HCT116 (cell line): ENCODE results near the gene ST3GAL3. TPM values are rescaled to one million over a fixed set of nuclear protein-coding genes. Genes with fewer than 3 reads are reported as not detected.

Source experiments
- ATAC-seq: fragments of 200-7000 bp; cut with Tn5 transposase; 2 replicates; pipeline ENCODE4 v1.9.1; 2020; ENCODE audit warnings: mild to moderate bottlenecking, moderate library complexity
- BruUV-seq: library from RNA; stranded (reverse); fragments of 400-500 nt; replicated peaks from 2 replicates; lab custom pipeline; 2021; lab: Mats Ljungman, UMichigan
- CTCF ChIA-PET: fragments of 300-600 bp; sonication (Branson Sonifier 250); formaldehyde crosslinking; loops from one replicate; lab custom pipeline; 2021; ENCODE audit warnings: antibody characterized with exemption; lab: Charles Lee
- POLR2A ChIA-PET: fragments of 300-600, 350-600 bp; sonication (Branson Sonifier 250); formaldehyde crosslinking; loops from one replicate; lab custom pipeline; 2021; ENCODE audit warnings: antibody characterized with exemption; lab: Charles Lee
- RAD21 ChIA-PET, 2 experiments: fragments of 300-600 bp; sonication (Branson Sonifier 250); formaldehyde crosslinking; loops; one replicate each; lab custom pipeline; 2023; ENCODE audit warnings: low total read pairs in 2 of 2; ENCODE audit not compliant: uncharacterized antibody in 2 of 2, unreplicated experiment in 2 of 2, low non-redundant PET in 1 of 2; lab: Charles Lee
- DNase-seq: peaks from one replicate; pipeline ENCODE4 v3.0.0-alpha.2; 2010; ENCODE audit warnings: low read depth, low spot score
- H2AFZ ChIP-seq: fragments of 200-600 bp; shearing (Covaris generic), sonication (generic); 2 replicates; pipeline ENCODE4 v1.6.1; 2017; ENCODE audit warnings: low read depth, mixed run types, mixed read lengths, antibody characterized with exemption, low read length; ENCODE audit not compliant: poor library complexity, severe bottlenecking
- H3K27ac ChIP-seq: 2 replicates; pipeline ENCODE4 v1.5.1; 2012; ENCODE audit warnings: low read depth, low read length
- H3K27me3 ChIP-seq: fragments of 200-600 bp; sonication (generic); 2 replicates; pipeline ENCODE4 v1.6.1; 2016; ENCODE audit warnings: mixed run types, low read length, mixed read lengths; ENCODE audit not compliant: insufficient read depth
- H3K36me3 ChIP-seq, 2 experiments: fragments of 200-500 bp in 1 of 2; fragments of 200-600 bp in 1 of 2; sonication (Bioruptor generic) in 1 of 2; sonication (generic) in 1 of 2; 2 replicates each; pipeline versions ENCODE4 v1.5.1 to v1.6.1; 2014 to 2016; ENCODE audit warnings: low read length in 2 of 2, inconsistent platforms in 1 of 2, mixed read lengths in 1 of 2, mixed run types in 1 of 2; ENCODE audit not compliant: insufficient read depth in 2 of 2, control insufficient read depth in 1 of 2
- H3K4me1 ChIP-seq, 2 experiments: fragments of 200-600 bp in 1 of 2; sonication (generic) in 1 of 2; 2 replicates each; pipeline versions ENCODE4 v1.5.1 to v1.6.1; 2012 to 2017; ENCODE audit warnings: low read length in 2 of 2, inconsistent platforms in 1 of 2, mild to moderate bottlenecking in 1 of 2, mixed read lengths in 1 of 2, mixed run types in 1 of 2, moderate library complexity in 1 of 2; ENCODE audit not compliant: insufficient read depth in 2 of 2, control insufficient read depth in 1 of 2
- H3K4me2 ChIP-seq: fragments of 200-600 bp; sonication (generic); 2 replicates; pipeline ENCODE4 v1.6.1; 2017; ENCODE audit warnings: mixed run types, low read length, mixed read lengths
- H3K4me3 ChIP-seq, 2 experiments: fragments of 200-600 bp in 1 of 2; sonication (generic) in 1 of 2; replicated peaks in 1 of 2; 2 replicates each; pipeline ENCODE4 v1.5.1; 2011 to 2016; ENCODE audit warnings: low read length in 2 of 2, control low read depth in 1 of 2, low read depth in 1 of 2, mild to moderate bottlenecking in 1 of 2, mixed read lengths in 1 of 2, mixed run types in 1 of 2
- H3K79me2 ChIP-seq: fragments of 200-600 bp; sonication (generic); 2 replicates; pipeline ENCODE4 v1.6.1; 2017; ENCODE audit warnings: mild to moderate bottlenecking, mixed run types, low read length, moderate library complexity, mixed read lengths; ENCODE audit not compliant: insufficient read depth
- H3K9ac ChIP-seq: fragments of 200-600 bp; sonication (generic); 2 replicates; pipeline ENCODE4 v1.6.1; 2016; ENCODE audit warnings: low read length, mixed read lengths
- H3K9me2 ChIP-seq: fragments of 200-600 bp; sonication (generic), shearing (Covaris generic); 2 replicates; pipeline ENCODE4 v1.6.1; 2017; ENCODE audit warnings: mixed run types, mild to moderate bottlenecking, moderate library complexity; ENCODE audit not compliant: insufficient read depth
- H3K9me3 ChIP-seq, 2 experiments: fragments of 200-500 bp in 1 of 2; fragments of 200-600 bp in 1 of 2; sonication (Bioruptor generic) in 1 of 2; sonication (generic) in 1 of 2; 2 replicates each; pipeline ENCODE4 v1.6.1; 2014 to 2017; ENCODE audit warnings: low read length in 2 of 2, mixed read lengths in 2 of 2, inconsistent platforms in 1 of 2, low read depth in 1 of 2, mild to moderate bottlenecking in 1 of 2, mixed run types in 1 of 2, moderate library complexity in 1 of 2; ENCODE audit not compliant: control insufficient read depth in 1 of 2, insufficient read depth in 1 of 2
- H4K20me1 ChIP-seq: fragments of 200-600 bp; sonication (generic), shearing (Covaris generic); 2 replicates; pipeline ENCODE4 v1.6.1; 2017; ENCODE audit warnings: mixed run types, mild to moderate bottlenecking, moderate library complexity; ENCODE audit not compliant: insufficient read depth
- CBX3 ChIP-seq: IDR thresholded peaks from 2 replicates; pipeline ENCODE4 v1.6.1; 2012; ENCODE audit warnings: low read depth
- EGR1 ChIP-seq: IDR thresholded peaks from 2 replicates; pipeline ENCODE4 v1.6.1; 2012; ENCODE audit warnings: low read depth
- EZH2 ChIP-seq: fragments of 200-600 bp; sonication (generic); IDR thresholded peaks from 2 replicates; pipeline ENCODE4 v1.6.1; 2017; ENCODE audit warnings: antibody characterized with exemption, mixed run types
- POLR2A ChIP-seq: IDR thresholded peaks from 2 replicates; pipeline ENCODE4 v1.7.0; 2011; ENCODE audit warnings: borderline replicate concordance; ENCODE audit not compliant: insufficient read depth, insufficient read length; ENCODE audit errors: extremely low read depth
- POLR2AphosphoS5 ChIP-seq: IDR thresholded peaks from 2 replicates; pipeline ENCODE4 v1.6.1; 2011; ENCODE audit warnings: mild to moderate bottlenecking, low read depth, low read length, moderate library complexity
- RAD21 ChIP-seq: IDR thresholded peaks from 2 replicates; pipeline ENCODE4 v1.6.1; 2012; ENCODE audit warnings: low read depth, mild to moderate bottlenecking
- YY1 ChIP-seq: IDR thresholded peaks from 2 replicates; pipeline ENCODE4 v1.6.1; 2011; ENCODE audit warnings: low read length, low read depth, moderate library complexity, mild to moderate bottlenecking; ENCODE audit not compliant: insufficient replicate concordance; ENCODE audit errors: extremely low read depth
- ZFX ChIP-seq: fragments of 450-650 bp; IDR thresholded peaks from 2 replicates; pipeline ENCODE4 v1.6.1; 2017
- intact Hi-C: fragments of 100-400 bp; cut with micrococcal nuclease; formaldehyde crosslinking; loops from 2 replicates; pipeline ENCODE4 v1.10.0; 2022
- total RNA-seq: library from RNA; stranded (reverse); gene quantifications from one replicate; pipeline ENCODE4 v1.2.1, GENCODE V29; 2021; ENCODE audit not compliant: unreplicated experiment
- TF ChIP-seq, protein P1 (sequence below): IDR thresholded peaks from 2 replicates; pipeline ENCODE4 v1.6.1; 2011; ENCODE audit warnings: mild to moderate bottlenecking, low read length, moderate library complexity; ENCODE audit not compliant: insufficient replicate concordance; ENCODE audit errors: extremely low read depth
- TF ChIP-seq, protein P2 (sequence below), 3 experiments: fragments of 200-600 bp in 1 of 3; sonication (generic) in 1 of 3; IDR thresholded peaks in 2 of 3; conservative IDR thresholded peaks in 1 of 3; 2 replicates each; pipeline ENCODE4 v1.5.1; 2012 to 2017; ENCODE audit warnings: low read depth in 2 of 3, low read length in 2 of 3, antibody characterized with exemption in 1 of 3, borderline replicate concordance in 1 of 3, control low read depth in 1 of 3, mild to moderate bottlenecking in 1 of 3, mixed read lengths in 1 of 3, mixed run types in 1 of 3, moderate library complexity in 1 of 3; ENCODE audit not compliant: insufficient read depth in 1 of 3

The ST3GAL3 gene
- total RNA-seq, 1 experiment from 2014 or later, result 7.2 TPM

DNA sequence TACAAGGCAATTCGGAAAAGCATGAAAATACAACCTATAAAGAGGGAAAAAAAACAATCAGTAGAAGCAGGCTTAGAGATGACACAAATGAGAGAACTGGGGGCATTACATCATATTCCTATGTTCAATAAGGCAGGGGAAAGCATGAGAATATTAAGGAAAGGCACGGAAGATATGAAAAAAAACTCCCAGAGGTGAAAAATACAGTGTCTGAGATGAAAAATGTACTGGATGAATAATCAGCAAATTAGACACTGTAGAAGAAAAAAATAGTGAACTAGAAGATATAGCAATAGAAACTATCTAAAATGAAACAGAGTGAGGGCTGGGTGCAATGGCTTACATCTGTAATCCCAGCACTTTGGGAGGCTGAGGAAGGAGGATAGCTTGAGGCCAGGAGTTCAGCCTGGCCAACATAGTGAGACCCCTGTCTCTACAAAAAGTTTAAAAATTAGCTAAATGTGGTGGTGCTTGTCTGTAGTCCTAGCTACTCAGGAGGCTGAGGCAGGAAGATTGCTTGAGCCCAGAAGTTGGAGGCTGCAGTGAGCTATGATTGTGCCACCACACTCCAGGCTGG, 101.8 kb downstream of the ST3GAL3 start:
- Histone ChIP-seq H3K9me2 (no peaks in the 10 kb centered on the region), H3K36me3 (no peaks in the 10 kb centered on the region), H2AFZ (no peak overlapping the region), H3K4me2 (no peak overlapping the region), H3K27ac (no peak overlapping the region), H3K9me3 (no peaks in the 10 kb centered on the region; a peak in 1 of 4 replicates), H4K20me1 (no peaks in the 10 kb centered on the region), H3K9ac (no peak overlapping the region), H3K4me3 (no peak overlapping the region), H3K79me2 (no peaks in the 10 kb centered on the region), H3K4me1 (peaks cover 0 to 4% of the 10 kb centered on the region in 2 experiments; a peak in 1 of 4 replicates), H3K27me3 (no peaks in the 10 kb centered on the region)
- ATAC-seq (no peak), DNase-seq (no peak)
- POLR2A ChIA-PET, result no interaction called here
- BruUV-seq, result no TSS peak
- RAD21 ChIA-PET, result no interaction called here
- intact Hi-C loops, result no loop called here
- CTCF ChIA-PET, result interaction anchor here (1.0 kb wide), 1 partner anchor 125 kb away, joined by 3 read pairs; no protein-coding TSS in a partner anchor
- TF ChIP-seq, protein P1, sequence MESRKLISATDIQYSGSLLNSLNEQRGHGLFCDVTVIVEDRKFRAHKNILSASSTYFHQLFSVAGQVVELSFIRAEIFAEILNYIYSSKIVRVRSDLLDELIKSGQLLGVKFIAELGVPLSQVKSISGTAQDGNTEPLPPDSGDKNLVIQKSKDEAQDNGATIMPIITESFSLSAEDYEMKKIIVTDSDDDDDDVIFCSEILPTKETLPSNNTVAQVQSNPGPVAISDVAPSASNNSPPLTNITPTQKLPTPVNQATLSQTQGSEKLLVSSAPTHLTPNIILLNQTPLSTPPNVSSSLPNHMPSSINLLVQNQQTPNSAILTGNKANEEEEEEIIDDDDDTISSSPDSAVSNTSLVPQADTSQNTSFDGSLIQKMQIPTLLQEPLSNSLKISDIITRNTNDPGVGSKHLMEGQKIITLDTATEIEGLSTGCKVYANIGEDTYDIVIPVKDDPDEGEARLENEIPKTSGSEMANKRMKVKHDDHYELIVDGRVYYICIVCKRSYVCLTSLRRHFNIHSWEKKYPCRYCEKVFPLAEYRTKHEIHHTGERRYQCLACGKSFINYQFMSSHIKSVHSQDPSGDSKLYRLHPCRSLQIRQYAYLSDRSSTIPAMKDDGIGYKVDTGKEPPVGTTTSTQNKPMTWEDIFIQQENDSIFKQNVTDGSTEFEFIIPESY, result no peak
- TF ChIP-seq RAD21, result no peak
- TF ChIP-seq POLR2AphosphoS5, result no peak
- no peak for TF ChIP-seq ZFX
- no peak for TF ChIP-seq EZH2
- no peak for TF ChIP-seq CBX3
- TF ChIP-seq POLR2A, result no peak
- no peak for TF ChIP-seq YY1
- TF ChIP-seq, protein P2, sequence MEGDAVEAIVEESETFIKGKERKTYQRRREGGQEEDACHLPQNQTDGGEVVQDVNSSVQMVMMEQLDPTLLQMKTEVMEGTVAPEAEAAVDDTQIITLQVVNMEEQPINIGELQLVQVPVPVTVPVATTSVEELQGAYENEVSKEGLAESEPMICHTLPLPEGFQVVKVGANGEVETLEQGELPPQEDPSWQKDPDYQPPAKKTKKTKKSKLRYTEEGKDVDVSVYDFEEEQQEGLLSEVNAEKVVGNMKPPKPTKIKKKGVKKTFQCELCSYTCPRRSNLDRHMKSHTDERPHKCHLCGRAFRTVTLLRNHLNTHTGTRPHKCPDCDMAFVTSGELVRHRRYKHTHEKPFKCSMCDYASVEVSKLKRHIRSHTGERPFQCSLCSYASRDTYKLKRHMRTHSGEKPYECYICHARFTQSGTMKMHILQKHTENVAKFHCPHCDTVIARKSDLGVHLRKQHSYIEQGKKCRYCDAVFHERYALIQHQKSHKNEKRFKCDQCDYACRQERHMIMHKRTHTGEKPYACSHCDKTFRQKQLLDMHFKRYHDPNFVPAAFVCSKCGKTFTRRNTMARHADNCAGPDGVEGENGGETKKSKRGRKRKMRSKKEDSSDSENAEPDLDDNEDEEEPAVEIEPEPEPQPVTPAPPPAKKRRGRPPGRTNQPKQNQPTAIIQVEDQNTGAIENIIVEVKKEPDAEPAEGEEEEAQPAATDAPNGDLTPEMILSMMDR (IDR thresholded peaks at IDR 0.05 in 2 of 3, conservative IDR thresholded peaks at IDR 0.05 in 1 of 3; ENCODE audit: borderline replicate concordance in 1 of 3, insufficient read depth in 1 of 3, low read depth in 2 of 3, low read length in 2 of 3), result no peak
- no peak for TF ChIP-seq EGR1
